ENCODE data around the gene ADD3. TPM values are rescaled to one million over a fixed set of nuclear protein-coding genes. Genes with fewer than 3 reads are reported as not detected.

ADD3 gene
- total and polyA plus RNA-seq, 2 of the 13 experiments (the other 11 are each of a cell fraction or from before 2014, with no cell fraction given): 44.7 to 57.5 TPM

- no peak for TF ChIP-seq ZHX2 (IDR thresholded peaks at IDR 0.05; ENCODE audit: low read depth)
- TF ChIP-seq ZHX2 (CRISPR knock-in tag; IDR thresholded peaks at IDR 0.05; ENCODE audit: borderline replicate concordance): no peak
- peak; percentile 66; the same call in 1 of the 2 replicates for TF ChIP-seq SIN3A (IDR thresholded peaks at IDR 0.05; ENCODE audit: borderline replicate concordance, low read depth, low read length)
- no peak for TF ChIP-seq KLF6 (CRISPR knock-in tag; IDR thresholded peaks at IDR 0.05)
- no peak for TF ChIP-seq FOSL1 (CRISPR knock-in tag; IDR thresholded peaks at IDR 0.05; ENCODE audit: borderline replicate concordance)
- peak; percentile 22 for TF ChIP-seq ZEB1 (IDR thresholded peaks at IDR 0.05; ENCODE audit: insufficient replicate concordance, low read depth)
- 0 out of 2 replicates have a peak, but pooled peaks have one; percentile 41 for TF ChIP-seq ZNF543 (CRISPR knock-in tag; IDR thresholded peaks at IDR 0.05)
- TF ChIP-seq STAT5B (CRISPR knock-in tag; IDR thresholded peaks at IDR 0.05): 0 out of 2 replicates have a peak, but pooled peaks have one; percentile 9
- TF ChIP-seq NCOA1 (CRISPR knock-in tag; IDR thresholded peaks at IDR 0.05): peak; percentile 30; the same call in 1 of the 2 replicates
- no peak for TF ChIP-seq FOXO1 (CRISPR knock-in tag; IDR thresholded peaks at IDR 0.05)
- TF ChIP-seq ZNF557 (CRISPR knock-in tag; IDR thresholded peaks at IDR 0.05): no peak
- TF ChIP-seq SRY (CRISPR knock-in tag; IDR thresholded peaks at IDR 0.05): no peak
- TF ChIP-seq CSRNP1 (CRISPR knock-in tag; IDR thresholded peaks at IDR 0.05): peak; percentile 58
- no peak for TF ChIP-seq KAT7 (CRISPR knock-in tag; IDR thresholded peaks at IDR 0.05; ENCODE audit: borderline replicate concordance)
- TF ChIP-seq ZNF460 (CRISPR knock-in tag; IDR thresholded peaks at IDR 0.05; ENCODE audit: borderline replicate concordance): no peak
- no peak for TF ChIP-seq MIER3 (CRISPR knock-in tag; IDR thresholded peaks at IDR 0.05; ENCODE audit: borderline replicate concordance)
- TF ChIP-seq ARID4A (CRISPR knock-in tag; IDR thresholded peaks at IDR 0.05; ENCODE audit: borderline replicate concordance): peak; percentile 67; the same call in 1 of the 2 replicates
- TF ChIP-seq HIVEP1 (CRISPR knock-in tag; IDR thresholded peaks at IDR 0.05): 0 out of 2 replicates have a peak, but pooled peaks have one; percentile 15
Measured at GRCh38 chr10:110007701-110008517, at the start of gene ADD3 (continued).

All from HepG2 (cell line).